A549 (cell line): Measurements from ENCODE around the gene RSRC1. TPM values are rescaled to one million over a fixed set of nuclear protein-coding genes. Genes with fewer than 3 reads are reported as not detected.

Source experiments
- ATAC-seq, 2 experiments: fragments of 200-7000 bp in 1 of 2; fragments of >200 bp in 1 of 2; cut with Nextera tagmentation in 1 of 2; cut with Tn5 transposase in 1 of 2; 3 replicates each; pipeline versions ENCODE4 v1.8.0 to v1.9.1; 2018 to 2020; ENCODE audit warnings: mild to moderate bottlenecking in 1 of 2, moderate library complexity in 1 of 2
- CTCF ChIA-PET: fragments of 300-600 bp; sonication (Branson Sonifier 250); formaldehyde crosslinking; extraction: SDS; loops from one replicate; lab custom pipeline; 2021; ENCODE audit warnings: antibody characterized with exemption, inconsistent platforms; lab: Yijun Ruan, JAX
- POLR2A ChIA-PET: fragments of 350-600 bp; formaldehyde crosslinking; extraction: SDS; loops from one replicate; lab custom pipeline; 2021; ENCODE audit warnings: antibody characterized with exemption, inconsistent platforms; lab: Yijun Ruan, JAX
- DNase-seq, 2 experiments: peaks; one replicate each; pipeline versions ENCODE4 v3.0.0 to v3.0.0-alpha.2; 2011 to 2016; ENCODE audit warnings: low read depth in 1 of 2, low spot score in 1 of 2
- FAIRE-seq: peaks from 2 replicates; lab custom pipeline; 2011; peaks lifted over from hg19 to GRCh38; lab: Jason Lieb, UNC
- H3K27ac ChIP-seq, 2 experiments: fragments of >200 bp; sonication (Bioruptor Twin); formaldehyde crosslinking; 3 replicates each; pipeline ENCODE4 v1.5.1; 2016 to 2017
- H3K4me1 ChIP-seq: fragments of >200 bp; sonication (Bioruptor Twin); formaldehyde crosslinking; 3 replicates; pipeline ENCODE4 v1.6.1; 2016
- H3K4me2 ChIP-seq: fragments of >200 bp; sonication (Bioruptor Twin); formaldehyde crosslinking; 3 replicates; pipeline ENCODE4 v1.6.1; 2016
- H3K4me3 ChIP-seq: fragments of >200 bp; sonication (Bioruptor Twin); formaldehyde crosslinking; 3 replicates; pipeline ENCODE4 v1.5.1; 2016
- H3K9me3 ChIP-seq: fragments of >200 bp; sonication (Bioruptor Twin); formaldehyde crosslinking; 3 replicates; pipeline ENCODE4 v1.6.1; 2016
- BHLHE40 ChIP-seq: IDR thresholded peaks from 2 replicates; pipeline ENCODE4 v1.6.1; 2012; ENCODE audit warnings: low read depth, low read length, inconsistent platforms
- CEBPB ChIP-seq, 2 experiments: fragments of >200 bp in 1 of 2; sonication (Bioruptor Twin) in 1 of 2; formaldehyde crosslinking in 1 of 2; IDR thresholded peaks; 2 replicates each; pipeline ENCODE4 v1.6.1; 2012 to 2016
- EHF ChIP-seq: fragments of 250-450 bp; sonication (Bioruptor Pico); IDR thresholded peaks from 2 replicates; pipeline ENCODE4 v1.5.0; 2020; ENCODE audit warnings: mild to moderate bottlenecking
- EHMT2 ChIP-seq: fragments of 200-600 bp; sonication (generic); IDR thresholded peaks from 2 replicates; pipeline ENCODE4 v1.6.1; 2016; ENCODE audit warnings: antibody characterized with exemption, low read depth, mild to moderate bottlenecking, moderate library complexity
- ESRRA ChIP-seq: fragments of 150-350 bp; IDR thresholded peaks from 2 replicates; pipeline ENCODE4 v1.6.1; 2014; ENCODE audit warnings: mild to moderate bottlenecking, low read length, borderline replicate concordance
- FOXS1 ChIP-seq: fragments of 250-450 bp; sonication (Bioruptor Pico); IDR thresholded peaks from 2 replicates; pipeline ENCODE4 v1.5.0; 2020; ENCODE audit warnings: mild to moderate bottlenecking, moderate library complexity
- GATA3 ChIP-seq: IDR thresholded peaks from 2 replicates; pipeline ENCODE4 v1.6.1; 2012; ENCODE audit warnings: borderline replicate concordance
- HOXB13 ChIP-seq: fragments of 250-450 bp; sonication (Bioruptor Pico); IDR thresholded peaks from 2 replicates; pipeline ENCODE4 v1.5.0; 2020; ENCODE audit warnings: low read depth, mild to moderate bottlenecking, moderate library complexity
- HOXB5 ChIP-seq: fragments of 250-450 bp; sonication (Bioruptor Pico); IDR thresholded peaks from 2 replicates; pipeline ENCODE4 v1.5.0; 2020; ENCODE audit warnings: mild to moderate bottlenecking, moderate library complexity
- JUN ChIP-seq, 2 experiments: fragments of >200 bp; sonication (Bioruptor Twin); formaldehyde crosslinking; IDR thresholded peaks; 2 replicates in 1 of 2; 3 replicates in 1 of 2; pipeline ENCODE4 v1.6.1; 2016 to 2017
- KDM1A ChIP-seq: fragments of 200-600 bp; sonication (generic); IDR thresholded peaks from 2 replicates; pipeline ENCODE4 v1.6.1; 2016; ENCODE audit warnings: low read depth, mild to moderate bottlenecking
- KDM5A ChIP-seq: fragments of 200-600 bp; sonication (generic); IDR thresholded peaks from 2 replicates; pipeline ENCODE4 v1.6.1; 2016; ENCODE audit warnings: antibody characterized with exemption, mild to moderate bottlenecking
- MAFK ChIP-seq: fragments of 450-650 bp; IDR thresholded peaks from 2 replicates; pipeline ENCODE4 v1.6.1; 2014; ENCODE audit not compliant: partially characterized antibody
- MAZ ChIP-seq: fragments of 150-350 bp; IDR thresholded peaks from 2 replicates; pipeline ENCODE4 v1.6.1; 2014; ENCODE audit warnings: antibody characterized with exemption, low read depth, low read length, borderline replicate concordance
- POLR2A ChIP-seq: IDR thresholded peaks from 2 replicates; pipeline ENCODE4 v1.6.1; 2012; ENCODE audit warnings: mild to moderate bottlenecking, low read length
- POLR2AphosphoS2 ChIP-seq: conservative IDR thresholded peaks from 2 replicates; pipeline ENCODE4 v1.6.1; 2012; ENCODE audit warnings: low read length, improper control_type of control experiment, inconsistent platforms
- RAD21 ChIP-seq, 2 experiments: fragments of >200 bp in 1 of 2; sonication (Bioruptor Twin) in 1 of 2; formaldehyde crosslinking in 1 of 2; IDR thresholded peaks in 1 of 2; conservative IDR thresholded peaks in 1 of 2; 2 replicates in 1 of 2; 3 replicates in 1 of 2; pipeline ENCODE4 v1.6.1; 2012 to 2018; ENCODE audit warnings: inconsistent platforms in 1 of 2
- SMC3 ChIP-seq: fragments of >200 bp; sonication (Bioruptor Twin); formaldehyde crosslinking; IDR thresholded peaks from 3 replicates; pipeline ENCODE4 v1.6.1; 2018; ENCODE audit warnings: inconsistent platforms
- TFCP2L1 ChIP-seq: fragments of 250-450 bp; sonication (Bioruptor Pico); IDR thresholded peaks from 2 replicates; pipeline ENCODE4 v1.5.0; 2021; ENCODE audit warnings: mild to moderate bottlenecking
- TP53 ChIP-seq: fragments of 250-450 bp; sonication (Bioruptor Pico); IDR thresholded peaks from 2 replicates; pipeline ENCODE4 v1.5.0; 2021; ENCODE audit warnings: mild to moderate bottlenecking, moderate library complexity
- ZNF302 ChIP-seq: fragments of 250-450 bp; sonication (Bioruptor Pico); IDR thresholded peaks from 2 replicates; pipeline ENCODE4 v1.9.0; 2021; ENCODE audit warnings: inconsistent platforms, mild to moderate bottlenecking, moderate library complexity
- WGBS: methylation state at CpG from one replicate; pipeline ENCODE4 v1.1.6; 2017; ENCODE audit errors: missing lambda C conversion rate; 5-methylcytosine and 5-hydroxymethylcytosine counted together
- polyA plus RNA-seq, 4 experiments: library from polyadenylated mRNA; depleted of rRNA in 3 of 4; stranded (reverse); fragments of >200 nt; fragmentation: RNase III in 1 of 4; extraction: RNeasy Plus Mini Kit Qiagen cat#74134 plus additional on column Dnase treatment in 1 of 4; gene quantifications; 2 replicates in 3 of 4; 3 replicates in 1 of 4; pipeline ENCODE4 v1.2.3, GENCODE V29; 2011 to 2017
- TF ChIP-seq, protein P1 (sequence below): fragments of 450-650 bp; IDR thresholded peaks from 2 replicates; pipeline ENCODE4 v1.6.1; 2014; ENCODE audit warnings: antibody characterized with exemption
- TF ChIP-seq, protein P2 (sequence below): fragments of >200 bp; sonication (Bioruptor Twin); formaldehyde crosslinking; IDR thresholded peaks from 3 replicates; pipeline ENCODE4 v1.6.1; 2016
- TF ChIP-seq, protein P3 (sequence below): fragments of >200 bp; sonication (Bioruptor Twin); formaldehyde crosslinking; IDR thresholded peaks from 3 replicates; pipeline ENCODE4 v1.5.1; 2016
- TF ChIP-seq, protein P4 (sequence below): fragments of 250-450 bp; sonication (Bioruptor Pico); IDR thresholded peaks from 2 replicates; pipeline ENCODE4 v1.5.0; 2021; ENCODE audit warnings: mild to moderate bottlenecking, moderate library complexity, borderline replicate concordance

The RSRC1 gene
- polyA plus RNA-seq, 2 of the 4 experiments (the other 2 are of a cell fraction) = 17.5 to 52.2 TPM

DNA sequence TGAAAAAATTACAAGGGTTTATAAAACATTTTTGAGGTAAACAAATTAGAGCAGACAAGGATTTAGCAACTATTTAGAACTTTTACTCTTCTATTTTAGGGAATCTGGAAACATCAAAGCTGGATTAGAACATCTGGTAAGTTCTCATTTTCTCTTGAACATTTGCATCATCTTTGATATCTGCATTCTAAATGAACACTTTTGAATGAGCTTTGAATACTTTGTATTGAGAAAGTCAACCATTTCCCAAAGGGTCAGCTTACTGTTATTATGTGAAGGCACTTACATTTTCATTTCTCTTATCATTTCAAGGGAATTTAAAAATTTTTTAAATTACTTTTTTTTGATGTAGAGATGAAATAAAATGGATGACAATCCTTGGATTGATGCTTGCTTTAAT is 188.1 kb downstream of the RSRC1 start:
- no peak for FAIRE-seq
- no peak overlapping the region for H3K27ac ChIP-seq
- POLR2A ChIA-PET = no interaction called here
- no peaks in the 10 kb centered on the region for H3K4me1 ChIP-seq
- DNase-seq = no peak
- no peak for TF ChIP-seq MAZ
- TF ChIP-seq POLR2AphosphoS2 = no peak
- no peak for TF ChIP-seq EHMT2
- TF ChIP-seq, protein P1, sequence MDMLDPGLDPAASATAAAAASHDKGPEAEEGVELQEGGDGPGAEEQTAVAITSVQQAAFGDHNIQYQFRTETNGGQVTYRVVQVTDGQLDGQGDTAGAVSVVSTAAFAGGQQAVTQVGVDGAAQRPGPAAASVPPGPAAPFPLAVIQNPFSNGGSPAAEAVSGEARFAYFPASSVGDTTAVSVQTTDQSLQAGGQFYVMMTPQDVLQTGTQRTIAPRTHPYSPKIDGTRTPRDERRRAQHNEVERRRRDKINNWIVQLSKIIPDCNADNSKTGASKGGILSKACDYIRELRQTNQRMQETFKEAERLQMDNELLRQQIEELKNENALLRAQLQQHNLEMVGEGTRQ = no peak
- TF ChIP-seq ZNF302 (CRISPR knock-in tag) = no peak
- TF ChIP-seq POLR2A = no peak
- no peak for TF ChIP-seq JUN (IDR thresholded peaks at IDR 0.05)
- no peak for TF ChIP-seq SMC3
- TF ChIP-seq, protein P2, sequence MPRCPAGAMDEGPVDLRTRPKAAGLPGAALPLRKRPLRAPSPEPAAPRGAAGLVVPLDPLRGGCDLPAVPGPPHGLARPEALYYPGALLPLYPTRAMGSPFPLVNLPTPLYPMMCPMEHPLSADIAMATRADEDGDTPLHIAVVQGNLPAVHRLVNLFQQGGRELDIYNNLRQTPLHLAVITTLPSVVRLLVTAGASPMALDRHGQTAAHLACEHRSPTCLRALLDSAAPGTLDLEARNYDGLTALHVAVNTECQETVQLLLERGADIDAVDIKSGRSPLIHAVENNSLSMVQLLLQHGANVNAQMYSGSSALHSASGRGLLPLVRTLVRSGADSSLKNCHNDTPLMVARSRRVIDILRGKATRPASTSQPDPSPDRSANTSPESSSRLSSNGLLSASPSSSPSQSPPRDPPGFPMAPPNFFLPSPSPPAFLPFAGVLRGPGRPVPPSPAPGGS = no peak
- TF ChIP-seq RAD21 (conservative IDR thresholded peaks at IDR 0.05 in 1 of 2, IDR thresholded peaks at IDR 0.05 in 1 of 2) = no peak
- TF ChIP-seq KDM1A = no peak
- TF ChIP-seq TFCP2L1 (CRISPR knock-in tag) = no peak
- TF ChIP-seq ESRRA = no peak
- no peak for TF ChIP-seq HOXB5 (CRISPR knock-in tag)
- no peak for TF ChIP-seq EHF
- TF ChIP-seq TP53 (CRISPR knock-in tag) = no peak
- no peak for TF ChIP-seq BHLHE40
- ATAC-seq = no peak
- no peaks in the 10 kb centered on the region for H3K9me3 ChIP-seq
- no peak overlapping the region for H3K4me3 ChIP-seq
- CTCF ChIA-PET = no interaction called here
- no peak overlapping the region for H3K4me2 ChIP-seq

DNA sequence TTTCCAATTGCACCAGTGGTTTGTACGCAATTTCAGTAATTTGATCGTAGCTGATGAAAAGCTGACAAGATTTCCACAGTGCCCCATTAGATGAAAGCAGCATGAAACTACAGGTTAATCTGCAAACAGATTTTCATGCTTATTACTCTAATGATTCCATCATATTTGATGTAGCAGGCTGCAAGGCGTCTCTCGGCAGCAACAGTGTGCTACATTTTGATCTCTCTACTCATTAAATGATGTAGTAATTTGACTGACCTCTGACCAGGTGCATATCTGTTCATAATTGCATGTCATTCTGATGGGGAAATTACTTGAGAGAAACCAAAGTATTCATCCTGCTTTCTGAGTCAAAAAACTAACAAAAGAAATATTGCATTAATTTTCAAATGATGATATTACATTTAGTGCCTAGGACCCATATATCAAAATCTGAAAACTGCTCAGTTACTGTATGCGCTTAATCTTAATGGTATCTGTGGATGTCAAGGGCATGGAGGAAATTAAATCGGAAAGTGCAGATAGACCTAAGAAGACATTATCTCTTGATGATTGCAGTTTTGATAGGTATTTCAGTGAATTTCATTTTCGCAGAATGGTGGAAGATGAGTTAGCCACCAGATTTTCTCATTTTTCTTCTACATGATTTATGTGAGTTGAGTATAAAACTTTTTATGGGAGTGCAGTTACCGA is 198.5 kb downstream of the RSRC1 start:
- Histone ChIP-seq H3K4me1 (no peaks in the 10 kb centered on the region), H3K4me2 (no peak overlapping the region), H3K9me3 (no peaks in the 10 kb centered on the region), H3K4me3 (no peak overlapping the region), H3K27ac (no peak overlapping the region)
- 96% methylated on average over 8 of the region's 8 CpGs for WGBS
- no peak for ATAC-seq
- ChIA-PET CTCF (no interaction called here), POLR2A (no interaction called here)
- TF ChIP-seq, protein P3, sequence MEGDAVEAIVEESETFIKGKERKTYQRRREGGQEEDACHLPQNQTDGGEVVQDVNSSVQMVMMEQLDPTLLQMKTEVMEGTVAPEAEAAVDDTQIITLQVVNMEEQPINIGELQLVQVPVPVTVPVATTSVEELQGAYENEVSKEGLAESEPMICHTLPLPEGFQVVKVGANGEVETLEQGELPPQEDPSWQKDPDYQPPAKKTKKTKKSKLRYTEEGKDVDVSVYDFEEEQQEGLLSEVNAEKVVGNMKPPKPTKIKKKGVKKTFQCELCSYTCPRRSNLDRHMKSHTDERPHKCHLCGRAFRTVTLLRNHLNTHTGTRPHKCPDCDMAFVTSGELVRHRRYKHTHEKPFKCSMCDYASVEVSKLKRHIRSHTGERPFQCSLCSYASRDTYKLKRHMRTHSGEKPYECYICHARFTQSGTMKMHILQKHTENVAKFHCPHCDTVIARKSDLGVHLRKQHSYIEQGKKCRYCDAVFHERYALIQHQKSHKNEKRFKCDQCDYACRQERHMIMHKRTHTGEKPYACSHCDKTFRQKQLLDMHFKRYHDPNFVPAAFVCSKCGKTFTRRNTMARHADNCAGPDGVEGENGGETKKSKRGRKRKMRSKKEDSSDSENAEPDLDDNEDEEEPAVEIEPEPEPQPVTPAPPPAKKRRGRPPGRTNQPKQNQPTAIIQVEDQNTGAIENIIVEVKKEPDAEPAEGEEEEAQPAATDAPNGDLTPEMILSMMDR = no peak
- TF ChIP-seq, protein P1 = no peak
- TF ChIP-seq KDM5A (no peak), TFCP2L1 (CRISPR knock-in tag) (no peak), GATA3 (no peak), MAFK (no peak), SMC3 (no peak), CEBPB (IDR thresholded peaks at IDR 0.05) (no peak), ZNF302 (CRISPR knock-in tag) (no peak), FOXS1 (CRISPR knock-in tag) (no peak), HOXB13 (CRISPR knock-in tag) (no peak), EHMT2 (no peak), MAZ (no peak), EHF (no peak), HOXB5 (CRISPR knock-in tag) (no peak)
- TF ChIP-seq, protein P4, sequence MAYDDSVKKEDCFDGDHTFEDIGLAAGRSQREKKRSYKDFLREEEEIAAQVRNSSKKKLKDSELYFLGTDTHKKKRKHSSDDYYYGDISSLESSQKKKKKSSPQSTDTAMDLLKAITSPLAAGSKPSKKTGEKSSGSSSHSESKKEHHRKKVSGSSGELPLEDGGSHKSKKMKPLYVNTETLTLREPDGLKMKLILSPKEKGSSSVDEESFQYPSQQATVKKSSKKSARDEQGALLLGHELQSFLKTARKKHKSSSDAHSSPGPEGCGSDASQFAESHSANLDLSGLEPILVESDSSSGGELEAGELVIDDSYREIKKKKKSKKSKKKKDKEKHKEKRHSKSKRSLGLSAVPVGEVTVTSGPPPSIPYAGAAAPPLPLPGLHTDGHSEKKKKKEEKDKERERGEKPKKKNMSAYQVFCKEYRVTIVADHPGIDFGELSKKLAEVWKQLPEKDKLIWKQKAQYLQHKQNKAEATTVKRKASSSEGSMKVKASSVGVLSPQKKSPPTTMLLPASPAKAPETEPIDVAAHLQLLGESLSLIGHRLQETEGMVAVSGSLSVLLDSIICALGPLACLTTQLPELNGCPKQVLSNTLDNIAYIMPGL (CRISPR knock-in tag) = no peak
- DNase-seq = no peak
- FAIRE-seq = peak; percentile 28
